Panc1 (cell line): Measurements from ENCODE around the gene YPEL1. TPM values are rescaled to one million over a fixed set of nuclear protein-coding genes. Genes with fewer than 3 reads are reported as not detected.

Experiments used
- ATAC-seq: fragments of 200-7000 bp; cut with Tn5 transposase; 2 replicates; pipeline ENCODE4 v1.9.1; 2020; ENCODE audit warnings: mild to moderate bottlenecking, moderate library complexity
- BruUV-seq: library from RNA; stranded (reverse); fragments of 400-500 nt; replicated peaks from 2 replicates; lab custom pipeline; 2021; lab: Mats Ljungman, UMichigan
- CTCF ChIA-PET: fragments of 300-600 bp; sonication (Branson Sonifier 250); formaldehyde crosslinking; loops from one replicate; lab custom pipeline; 2022; ENCODE audit warnings: antibody characterized with exemption; lab: Charles Lee
- POLR2A ChIA-PET: fragments of 300-600 bp; sonication (Branson Sonifier 250); formaldehyde crosslinking; loops from one replicate; lab custom pipeline; 2022; ENCODE audit warnings: antibody characterized with exemption; lab: Charles Lee
- DNase-seq: peaks from one replicate; pipeline ENCODE4 v3.0.0-alpha.2; 2010; ENCODE audit warnings: low read depth, low spot score
- H3K27ac ChIP-seq: 2 replicates; pipeline ENCODE4 v1.5.1; 2011; ENCODE audit warnings: mild to moderate bottlenecking, low read length, inconsistent platforms
- H3K27me3 ChIP-seq: fragments of 200-500 bp; sonication (Bioruptor generic); 2 replicates; pipeline ENCODE4 v1.6.0; 2014; ENCODE audit warnings: low read length, inconsistent platforms; ENCODE audit not compliant: control insufficient read depth, insufficient read depth
- H3K36me3 ChIP-seq: fragments of 200-500 bp; sonication (Bioruptor generic); 2 replicates; pipeline ENCODE4 v1.5.1; 2014; ENCODE audit warnings: inconsistent platforms, mild to moderate bottlenecking, low read length, moderate library complexity; ENCODE audit not compliant: control insufficient read depth, insufficient read depth
- H3K4me1 ChIP-seq: 2 replicates; pipeline ENCODE4 v1.5.1; 2011; ENCODE audit warnings: inconsistent platforms, mild to moderate bottlenecking, low read length, moderate library complexity; ENCODE audit not compliant: control insufficient read depth, insufficient read depth
- H3K4me3 ChIP-seq, 2 experiments: 2 replicates each; pipeline ENCODE4 v1.5.1; 2011 to 2012; ENCODE audit warnings: low read depth in 2 of 2, low read length in 2 of 2, mild to moderate bottlenecking in 2 of 2, inconsistent platforms in 1 of 2, moderate library complexity in 1 of 2
- H3K9me3 ChIP-seq: fragments of 200-500 bp; sonication (Bioruptor generic); 2 replicates; pipeline ENCODE4 v1.5.1; 2014; ENCODE audit warnings: low read depth, mild to moderate bottlenecking, inconsistent platforms, low read length, moderate library complexity; ENCODE audit not compliant: control insufficient read depth, insufficient read depth
- CTCF ChIP-seq: fragments of 450-650 bp; IDR thresholded peaks from 2 replicates; pipeline ENCODE4 v1.5.1; 2017; ENCODE audit warnings: mild to moderate bottlenecking
- POLR2AphosphoS5 ChIP-seq: IDR thresholded peaks from 2 replicates; pipeline ENCODE4 v1.6.1; 2012; ENCODE audit warnings: mild to moderate bottlenecking, low read depth, low read length, moderate library complexity
- REST ChIP-seq, 2 experiments: IDR thresholded peaks; 2 replicates each; pipeline ENCODE4 v1.6.1; 2011 to 2012; ENCODE audit warnings: low read depth in 2 of 2, control low read depth in 1 of 2, low read length in 1 of 2, mild to moderate bottlenecking in 1 of 2, moderate library complexity in 1 of 2; ENCODE audit not compliant: insufficient read depth in 1 of 2
- SIN3A ChIP-seq: IDR thresholded peaks from 2 replicates; pipeline ENCODE4 v1.6.1; 2012; ENCODE audit warnings: low read depth, mild to moderate bottlenecking, low read length, moderate library complexity, borderline replicate concordance; ENCODE audit not compliant: insufficient read depth
- TCF7L2 ChIP-seq: IDR thresholded peaks from 2 replicates; pipeline ENCODE4 v1.6.1; 2011; ENCODE audit warnings: mild to moderate bottlenecking, low read depth, low read length, inconsistent platforms
- in situ Hi-C: cut with HindIII; loops from 2 replicates; pipeline ENCODE4 v1.10.0; 2016; ENCODE audit warnings: low sequenced_read_pairs, low pct_unique_long_range_greater_than_20kb
- intact Hi-C: fragments of 100-400 bp; cut with micrococcal nuclease; formaldehyde crosslinking; loops from one replicate; pipeline ENCODE4 v1.10.0; 2022; ENCODE audit not compliant: unreplicated experiment
- total RNA-seq: library from RNA; stranded (reverse); gene quantifications from one replicate; pipeline ENCODE4 v1.2.1, GENCODE V29; 2021; ENCODE audit not compliant: unreplicated experiment

YPEL1 gene
- total RNA-seq, 1 experiment from 2014 or later: 4.0 TPM

GRCh38 chr22:21712751-21713427, 22.7 kb downstream of the YPEL1 start:
- ChIA-PET CTCF (no interaction called here), POLR2A (no interaction called here)
- Histone ChIP-seq H3K9me3 (no peaks in the 10 kb centered on the region), H3K27me3 (no peaks in the 10 kb centered on the region), H3K27ac (no peak overlapping the region), H3K4me3 (peak overlapping the region in 1 of 2 experiments; percentile 12; a peak in 1 of 4 replicates), H3K4me1 (no peaks in the 10 kb centered on the region), H3K36me3 (no peaks in the 10 kb centered on the region)
- ATAC-seq: peak; percentile 93
- TF ChIP-seq REST (IDR thresholded peaks at IDR 0.05; ENCODE audit: insufficient read depth in 1 of 2, low read depth in 2 of 2, low read length in 1 of 2) (no peak), CTCF (peak; percentile 83)
- BruUV-seq: no TSS peak
- intact Hi-C loops (loop anchor here (5.0 kb wide), 1 partner anchor 224 kb away; no protein-coding TSS in a partner anchor), in situ Hi-C loops (no loop called here)
- DNase-seq: peak; percentile 51

GRCh38 chr22:21711851-21712250, 23.7 kb downstream of the YPEL1 start:
- Histone ChIP-seq H3K27ac (no peak overlapping the region), H3K36me3 (no peaks in the 10 kb centered on the region), H3K27me3 (no peaks in the 10 kb centered on the region), H3K4me1 (no peaks in the 10 kb centered on the region), H3K4me3 (no peak overlapping the region), H3K9me3 (no peaks in the 10 kb centered on the region)
- in situ Hi-C loops: no loop called here
- ChIA-PET POLR2A (no interaction called here), CTCF (no interaction called here)
- BruUV-seq: no TSS peak
- intact Hi-C loops: loop anchor here (5.0 kb wide), 1 partner anchor 225 kb away; no protein-coding TSS in a partner anchor
- TF ChIP-seq SIN3A: no peak
- TF ChIP-seq TCF7L2: no peak
- DNase-seq: no peak
- no peak for ATAC-seq

GRCh38 chr22:21710156-21710555, 25.4 kb downstream of the YPEL1 start:
- Histone ChIP-seq H3K9me3 (no peaks in the 10 kb centered on the region), H3K36me3 (no peaks in the 10 kb centered on the region), H3K4me1 (no peaks in the 10 kb centered on the region), H3K27ac (no peak overlapping the region), H3K4me3 (no peak overlapping the region), H3K27me3 (no peaks in the 10 kb centered on the region)
- intact Hi-C loops (loop anchor here (5.0 kb wide), 1 partner anchor 227 kb away; no protein-coding TSS in a partner anchor), in situ Hi-C loops (no loop called here)
- no peak for ATAC-seq
- ChIA-PET CTCF (no interaction called here), POLR2A (no interaction called here)
- no peak for DNase-seq
- no TSS peak for BruUV-seq
- TF ChIP-seq CTCF (no peak), POLR2AphosphoS5 (no peak), REST (IDR thresholded peaks at IDR 0.05; ENCODE audit: insufficient read depth in 1 of 2, low read depth in 2 of 2, low read length in 1 of 2) (no peak), TCF7L2 (no peak), SIN3A (no peak)
